Mucosa of descending colon (tissue), 3 donors: ENCODE measurements around the gene KCNQ4. TPM values are rescaled to one million over a fixed set of nuclear protein-coding genes. Genes with fewer than 3 reads are reported as not detected.

Experiments used
- ATAC-seq: fragments of 200-7000 bp; cut with Tn5 transposase; one replicate; pipeline ENCODE4 v1.9.1; 2020; ENCODE audit warnings: mild to moderate bottlenecking, moderate library complexity
- DNase-seq, 3 donors: peaks; one replicate each; pipeline ENCODE4 v3.0.0-alpha.2; 2020
- H3K36me3 ChIP-seq: fragments of 200-600 bp; one replicate; pipeline ENCODE4 v1.8.0; 2021; ENCODE audit warnings: low read depth, mild to moderate bottlenecking
- H3K4me1 ChIP-seq: fragments of 200-600 bp; one replicate; pipeline ENCODE4 v1.8.0; 2021; ENCODE audit warnings: low read depth, mild to moderate bottlenecking
- H3K4me3 ChIP-seq: fragments of 200-600 bp; one replicate; pipeline ENCODE4 v1.8.0; 2021; ENCODE audit warnings: mild to moderate bottlenecking
- H3K9me3 ChIP-seq: fragments of 200-600 bp; one replicate; pipeline ENCODE4 v1.8.0; 2021; ENCODE audit warnings: mild to moderate bottlenecking
- CTCF ChIP-seq: fragments of 200-600 bp; IDR thresholded peaks from one replicate; pipeline ENCODE4 v1.8.0; 2022; ENCODE audit warnings: antibody characterized with exemption, mild to moderate bottlenecking
- intact Hi-C, 2 donors: fragments of 100-400 bp; cut with DNase I in 1 of 2; cut with micrococcal nuclease in 1 of 2; formaldehyde crosslinking; loops; one replicate each; pipeline versions ENCODE4 v1.11.0 to v1.11.1; 2022; cut with DNase I, micrococcal nuclease
- total RNA-seq, 3 donors: library from RNA; stranded (reverse); fragmentation: NEBNext Ultra II Directional in 2 of 3; extraction: Animal tissue kit (Norgen Biotek cat#: 25700) in 2 of 3; gene quantifications; one replicate each; pipeline versions ENCODE4 v1.2.1 to v1.2.4, GENCODE V29; 2021 to 2023
- donor health status: DM: no; HTN: no; CAD: no; lungs with moderate emphysema.
- donor health status: DM: no; HTN: no; CAD: no.
- donor health status: DM: no; HTN: yes; CAD: no.

Gene KCNQ4
- total RNA-seq, 3 donors from 2014 or later: 1.3 to 13.0 (median 2.3) TPM

- intact Hi-C loops: no loop called here
- TF ChIP-seq CTCF: no peak
- ATAC-seq (peak; percentile 96), DNase-seq (peak; percentile 85 to 91 (median 89))
- H3K9me3 ChIP-seq: no peaks in the 10 kb centered on the region
- peaks cover 5% of the 10 kb centered on the region for H3K4me1 ChIP-seq
- no peaks in the 10 kb centered on the region for H3K36me3 ChIP-seq
- H3K4me3 ChIP-seq: no peak overlapping the region
Measured at GRCh38 chr1:40818264-40818961, 34.8 kb downstream of the KCNQ4 start.

DNA sequence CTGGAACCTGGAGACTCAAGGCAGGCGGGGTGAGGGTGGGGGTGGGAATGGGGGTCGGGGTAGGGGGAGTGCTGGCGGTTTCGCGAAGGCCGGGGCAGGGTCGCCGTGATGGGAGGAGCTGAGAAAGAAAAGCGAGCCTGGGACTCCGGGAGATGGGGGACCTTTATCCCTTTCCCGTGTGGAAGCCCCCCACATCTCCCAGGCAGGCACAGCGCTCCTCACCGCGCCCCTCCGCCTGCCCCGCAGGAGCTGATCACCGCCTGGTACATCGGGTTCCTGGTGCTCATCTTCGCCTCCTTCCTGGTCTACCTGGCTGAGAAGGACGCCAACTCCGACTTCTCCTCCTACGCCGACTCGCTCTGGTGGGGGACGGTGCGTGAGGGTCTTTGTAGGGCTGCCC, 35.5 kb downstream of the KCNQ4 start:
- no peak for ATAC-seq
- no peak overlapping the region for H3K4me3 ChIP-seq
- intact Hi-C loops: no loop called here

GRCh38 chr1:40820251-40820797, 36.7 kb downstream of the KCNQ4 start:
- ATAC-seq (no peak), DNase-seq (no peak)
- intact Hi-C loops: no loop called here
- peaks cover 5% of the 10 kb centered on the region for H3K4me1 ChIP-seq
- no peak for TF ChIP-seq CTCF
- H3K4me3 ChIP-seq: no peak overlapping the region
- H3K36me3 ChIP-seq: no peaks in the 10 kb centered on the region
- H3K9me3 ChIP-seq: no peaks in the 10 kb centered on the region

More for the DNA sequence above, 35.5 kb downstream of the KCNQ4 start:
- peak in 1 of 3 donors; percentile 28 for DNase-seq
- Histone ChIP-seq H3K4me1 (peaks cover 5% of the 10 kb centered on the region), H3K9me3 (no peaks in the 10 kb centered on the region), H3K36me3 (no peaks in the 10 kb centered on the region)
- no peak for TF ChIP-seq CTCF

DNA sequence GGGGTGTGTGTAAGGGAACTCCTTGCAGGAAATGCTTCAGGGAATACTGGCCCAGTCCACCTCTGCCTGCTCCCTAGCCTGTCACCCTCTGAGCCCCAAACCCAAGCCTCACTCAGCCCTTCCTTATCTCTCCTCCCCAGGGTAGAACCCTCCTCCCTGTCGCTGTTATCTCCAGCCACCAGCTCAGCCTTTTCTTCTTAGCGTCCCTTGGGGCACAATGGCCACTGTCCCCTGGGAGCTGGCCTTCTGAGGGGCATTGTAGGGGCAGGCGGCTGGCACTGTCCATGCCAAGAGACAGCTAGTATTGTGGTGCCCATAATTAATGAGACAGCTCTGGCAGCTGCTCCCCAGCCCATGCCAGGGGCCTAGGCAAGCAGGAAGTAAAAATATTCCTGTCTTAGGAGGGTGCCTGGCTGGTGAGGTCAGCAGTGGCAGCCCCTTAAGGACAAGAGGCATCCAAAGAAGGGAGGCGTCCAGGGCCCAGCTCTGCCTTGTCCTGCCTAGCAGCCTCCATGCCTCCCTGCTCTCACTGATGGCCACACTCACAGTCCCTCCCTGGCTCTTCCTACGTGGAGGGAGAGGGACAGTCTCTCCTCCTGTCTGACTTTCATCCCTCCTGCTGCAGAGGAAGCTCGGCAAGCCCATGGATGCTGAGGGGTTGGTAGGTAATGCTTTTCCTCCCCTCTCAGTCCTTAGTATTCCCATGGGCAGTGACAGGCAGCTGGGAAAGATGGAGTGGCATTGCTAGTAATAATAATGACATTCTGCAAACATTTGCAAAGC, 37.5 kb downstream of the KCNQ4 start:
- ATAC-seq: no peak

DNA sequence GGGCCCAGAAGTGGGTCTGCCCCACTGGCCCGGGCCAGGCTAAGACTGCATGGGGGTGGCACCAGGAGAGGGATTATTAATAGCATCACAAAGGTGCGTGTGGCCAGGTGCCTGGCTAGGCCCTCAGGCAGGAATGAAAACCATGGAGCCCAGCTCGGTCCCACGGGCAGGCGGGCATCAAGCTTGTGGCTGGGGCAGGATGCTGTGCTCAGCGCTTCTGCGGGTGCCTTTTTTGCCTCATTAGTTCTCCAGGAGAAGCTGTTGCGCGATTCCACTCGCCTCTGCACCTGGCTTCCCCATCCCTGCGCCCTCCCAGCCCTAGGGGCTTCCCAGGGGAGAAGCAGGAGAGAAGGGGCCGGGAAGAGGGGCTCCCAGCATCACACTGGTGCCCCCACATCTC, 39.3 kb downstream of the KCNQ4 start:
- no peak for TF ChIP-seq CTCF
- peak in 1 of 3 donors; percentile 38 for DNase-seq
- ATAC-seq: no peak
- Histone ChIP-seq H3K9me3 (no peaks in the 10 kb centered on the region), H3K4me3 (no peak overlapping the region), H3K4me1 (peaks cover 4% of the 10 kb centered on the region), H3K36me3 (no peaks in the 10 kb centered on the region)
- intact Hi-C loops: no loop called here

More for the DNA sequence above, 37.5 kb downstream of the KCNQ4 start:
- Histone ChIP-seq H3K4me3 (no peak overlapping the region), H3K9me3 (no peaks in the 10 kb centered on the region), H3K36me3 (no peaks in the 10 kb centered on the region), H3K4me1 (peaks cover 5% of the 10 kb centered on the region)
- DNase-seq: no peak
- TF ChIP-seq CTCF: no peak
- intact Hi-C loops: no loop called here
